Trophoblast cell (in vitro differentiated cells and primary cell): ENCODE data around the gene CDCA3.

Experiments used
- DNase-seq, 2 donors: peaks; one replicate each; pipeline ENCODE4 v3.0.0-alpha.2; 2016
- H2AFZ ChIP-seq: 2 replicates; pipeline ENCODE4 v1.6.1; 2013; ENCODE audit warnings: low read length, moderate library complexity, mild to moderate bottlenecking; ENCODE audit not compliant: insufficient read depth, poor library complexity
- H2AK5ac ChIP-seq: 2 replicates; pipeline ENCODE4 v1.6.1; 2013; ENCODE audit warnings: mild to moderate bottlenecking, low read length
- H2BK120ac ChIP-seq: 2 replicates; pipeline ENCODE4 v1.6.1; 2013; ENCODE audit warnings: low read length, mild to moderate bottlenecking, moderate library complexity; ENCODE audit not compliant: insufficient read depth, poor library complexity
- H2BK12ac ChIP-seq: 2 replicates; pipeline ENCODE4 v1.6.1; 2013; ENCODE audit warnings: mild to moderate bottlenecking, low read length, moderate library complexity
- H2BK5ac ChIP-seq: 2 replicates; pipeline ENCODE4 v1.6.1; 2013; ENCODE audit warnings: low read length, low read depth, moderate library complexity, mild to moderate bottlenecking; ENCODE audit not compliant: poor library complexity
- H3K14ac ChIP-seq: 2 replicates; pipeline ENCODE4 v1.6.1; 2013; ENCODE audit warnings: mild to moderate bottlenecking, low read length
- H3K18ac ChIP-seq: 2 replicates; pipeline ENCODE4 v1.6.1; 2013; ENCODE audit warnings: mild to moderate bottlenecking, low read length
- H3K23ac ChIP-seq: 2 replicates; pipeline ENCODE4 v1.6.1; 2013; ENCODE audit warnings: low read length
- H3K27ac ChIP-seq: 2 replicates; pipeline ENCODE4 v1.5.1; 2013; ENCODE audit warnings: low read depth, mild to moderate bottlenecking, inconsistent platforms, low read length, moderate library complexity
- H3K27me3 ChIP-seq: 2 replicates; pipeline ENCODE4 v1.6.1; 2013; ENCODE audit warnings: inconsistent platforms, mild to moderate bottlenecking, low read length, moderate library complexity; ENCODE audit not compliant: insufficient read depth
- H3K36me3 ChIP-seq, 2 experiments: 1 replicate in 1 of 2; 2 replicates in 1 of 2; pipeline ENCODE4 v1.6.1; 2013; ENCODE audit warnings: low read length in 2 of 2, mild to moderate bottlenecking in 2 of 2, moderate library complexity in 1 of 2; ENCODE audit not compliant: insufficient read depth in 2 of 2, control insufficient read depth in 1 of 2
- H3K4ac ChIP-seq: 2 replicates; pipeline ENCODE4 v1.6.1; 2013; ENCODE audit warnings: low read depth, mild to moderate bottlenecking, low read length, moderate library complexity
- H3K4me1 ChIP-seq, 2 experiments: 1 replicate in 1 of 2; 2 replicates in 1 of 2; pipeline ENCODE4 v1.6.1; 2013; ENCODE audit warnings: low read length in 2 of 2, mild to moderate bottlenecking in 2 of 2, moderate library complexity in 1 of 2; ENCODE audit not compliant: insufficient read depth in 2 of 2, control insufficient read depth in 1 of 2
- H3K4me2 ChIP-seq: 2 replicates; pipeline ENCODE4 v1.6.1; 2013; ENCODE audit warnings: inconsistent platforms, mild to moderate bottlenecking, low read length, moderate library complexity
- H3K4me3 ChIP-seq: 2 replicates; pipeline ENCODE4 v1.5.1; 2013; ENCODE audit warnings: mild to moderate bottlenecking, low read depth, low read length, inconsistent platforms
- H3K79me1 ChIP-seq: one replicate; pipeline ENCODE4 v1.6.1; 2013; ENCODE audit warnings: low read length
- H3K79me2 ChIP-seq: 2 replicates; pipeline ENCODE4 v1.6.1; 2013; ENCODE audit warnings: low read length, mild to moderate bottlenecking; ENCODE audit not compliant: control insufficient read depth, insufficient read depth, poor library complexity
- H3K9ac ChIP-seq: 2 replicates; pipeline ENCODE4 v1.6.1; 2013; ENCODE audit warnings: mild to moderate bottlenecking, low read length
- H3K9me3 ChIP-seq: 2 replicates; pipeline ENCODE4 v1.6.1; 2013; ENCODE audit warnings: low read depth, mild to moderate bottlenecking, control low read depth, inconsistent platforms, low read length; ENCODE audit not compliant: insufficient read depth
- H4K12ac ChIP-seq: 2 replicates; pipeline ENCODE4 v1.6.1; 2013; ENCODE audit warnings: low read depth, mild to moderate bottlenecking, low read length, moderate library complexity
- H4K8ac ChIP-seq: 2 replicates; pipeline ENCODE4 v1.6.1; 2013; ENCODE audit warnings: low read depth, mild to moderate bottlenecking, low read length, moderate library complexity
- H4K91ac ChIP-seq: one replicate; pipeline ENCODE4 v1.6.1; 2013; ENCODE audit warnings: low read depth, mild to moderate bottlenecking, low read length, moderate library complexity
- WGBS: extraction: QIAGEN DNeasy Blood & Tissue Kit; methylation state at CpG from one replicate; pipeline ENCODE4 v1.1.7; 2013; ENCODE audit warnings: missing lambda C conversion rate; ENCODE audit not compliant: insufficient read length, insufficient coverage; ENCODE audit errors: extremely low coverage; 5-methylcytosine and 5-hydroxymethylcytosine counted together

Gene CDCA3

GRCh38 chr12:6834254-6834653, 16.8 kb downstream of the CDCA3 start:
- Histone ChIP-seq H3K4me1 (peaks cover 0 to 1% of the 10 kb centered on the region in 2 experiments), H2AK5ac (no peak overlapping the region), H4K8ac (no peak overlapping the region), H3K27ac (no peak overlapping the region), H3K9me3 (no peaks in the 10 kb centered on the region), H2BK120ac (no peak overlapping the region), H3K79me1 (peaks cover 2% of the 10 kb centered on the region), H3K18ac (no peak overlapping the region), H2BK12ac (no peak overlapping the region), H3K27me3 (no peaks in the 10 kb centered on the region), H3K23ac (no peak overlapping the region), H2BK5ac (no peak overlapping the region), H4K12ac (no peak overlapping the region), H3K4me2 (no peak overlapping the region), H3K9ac (no peak overlapping the region), H3K4me3 (no peak overlapping the region), H3K36me3 (peaks cover 53 to 59% of the 10 kb centered on the region in 2 experiments), H2AFZ (no peak overlapping the region), H3K4ac (no peak overlapping the region), H4K91ac (no peak overlapping the region), H3K14ac (no peak overlapping the region), H3K79me2 (peaks cover under 1% of the 10 kb centered on the region)
- WGBS: no CpG with 5 or more reads among the region's 1 CpG
- DNase-seq: no peak

- no CpG with 5 or more reads among the region's 6 CpGs for WGBS
- Histone ChIP-seq H3K23ac (no peak overlapping the region), H3K79me1 (peaks cover 10% of the 10 kb centered on the region), H3K36me3 (peaks cover 48 to 53% of the 10 kb centered on the region in 2 experiments), H3K79me2 (peaks cover 8% of the 10 kb centered on the region), H3K4me1 (peaks cover 0 to 3% of the 10 kb centered on the region in 2 experiments), H4K12ac (no peak overlapping the region), H3K14ac (no peak overlapping the region), H3K4me3 (no peak overlapping the region), H4K91ac (no peak overlapping the region), H2AK5ac (no peak overlapping the region), H2AFZ (no peak overlapping the region), H2BK5ac (no peak overlapping the region), H2BK12ac (no peak overlapping the region), H3K27me3 (no peaks in the 10 kb centered on the region), H3K4ac (no peak overlapping the region), H2BK120ac (no peak overlapping the region), H3K9me3 (no peaks in the 10 kb centered on the region), H3K4me2 (no peak overlapping the region), H4K8ac (no peak overlapping the region), H3K18ac (no peak overlapping the region), H3K9ac (no peak overlapping the region), H3K27ac (no peak overlapping the region)
- no peak for DNase-seq
These were observed 17.7 kb downstream of the CDCA3 start for GRCh38 chr12:6833189-6833890.

- Histone ChIP-seq H3K9me3 (no peaks in the 10 kb centered on the region), H3K9ac (no peak overlapping the region), H2AFZ (no peak overlapping the region), H2AK5ac (no peak overlapping the region), H3K18ac (no peak overlapping the region), H4K8ac (no peak overlapping the region), H3K4me3 (no peak overlapping the region), H3K14ac (no peak overlapping the region), H4K12ac (no peak overlapping the region), H2BK12ac (no peak overlapping the region), H2BK120ac (no peak overlapping the region), H3K4me2 (no peak overlapping the region), H2BK5ac (no peak overlapping the region), H3K4ac (no peak overlapping the region), H4K91ac (no peak overlapping the region), H3K79me1 (peaks cover 10% of the 10 kb centered on the region), H3K27ac (no peak overlapping the region), H3K27me3 (no peaks in the 10 kb centered on the region), H3K23ac (no peak overlapping the region), H3K4me1 (peaks cover 0 to 10% of the 10 kb centered on the region in 2 experiments), H3K79me2 (peaks cover 8% of the 10 kb centered on the region), H3K36me3 (peaks cover 38 to 42% of the 10 kb centered on the region in 2 experiments)
- WGBS: no CpG with 5 or more reads among the region's 4 CpGs
- no peak for DNase-seq
These were observed 19.0 kb downstream of the CDCA3 start for GRCh38 chr12:6832125-6832524.

- peaks cover 32 to 36% of the 10 kb centered on the region in 2 experiments for H3K36me3 ChIP-seq
- H4K12ac ChIP-seq: no peak overlapping the region
- H3K27me3 ChIP-seq: no peaks in the 10 kb centered on the region
- H3K4ac ChIP-seq: no peak overlapping the region
- no peak overlapping the region for H3K4me2 ChIP-seq
- H3K4me3 ChIP-seq: no peak overlapping the region
- H3K27ac ChIP-seq: no peak overlapping the region
- H3K79me1 ChIP-seq: peaks cover 10% of the 10 kb centered on the region
- H3K14ac ChIP-seq: no peak overlapping the region
- peaks cover 8% of the 10 kb centered on the region for H3K79me2 ChIP-seq
- H2AK5ac ChIP-seq: no peak overlapping the region
- WGBS: no CpG with 5 or more reads among the region's 12 CpGs
- no peak overlapping the region for H2BK120ac ChIP-seq
- peaks cover 0 to 10% of the 10 kb centered on the region in 2 experiments for H3K4me1 ChIP-seq
- H3K9me3 ChIP-seq: no peaks in the 10 kb centered on the region
- H2BK5ac ChIP-seq: no peak overlapping the region
- H3K9ac ChIP-seq: no peak overlapping the region
- no peak overlapping the region for H3K18ac ChIP-seq
- H2BK12ac ChIP-seq: no peak overlapping the region
- H3K23ac ChIP-seq: no peak overlapping the region
- no peak overlapping the region for H4K8ac ChIP-seq
- no peak overlapping the region for H2AFZ ChIP-seq
- H4K91ac ChIP-seq: no peak overlapping the region
- no peak for DNase-seq
These were observed 19.6 kb downstream of the CDCA3 start for GRCh38 chr12:6831450-6831995.
